Activated effector memory CD4-positive, alpha-beta T cell treated with Interleukin-2 at 50 U/mL for 16 hours (primary cell): ENCODE data around the gene COL8A1.
"Not testable (repeated sequence)": the region's sequence is repeated elsewhere in the genome, so short reads cannot be mapped to it uniquely, and the experiment has no call there.

Experiments
- DNase-seq: peaks from one replicate; pipeline ENCODE4 v3.0.0-alpha.2; 2020

COL8A1 gene

GRCh38 chr3:99817437-99818240 is 179.2 kb downstream of the COL8A1 start, which contains the start of gene CMSS1:
Gene CMSS1, plus strand, starts transcription at chr3:99817862.
- DNase-seq: peak; percentile 91

GRCh38 chr3:99818818-99819217 is 180.4 kb downstream of the COL8A1 start:
- DNase-seq: no peak

- no peak for DNase-seq
Observed at GRCh38 chr3:99823723-99824711, 185.6 kb downstream of the COL8A1 start.

- no peak for DNase-seq
Observed at GRCh38 chr3:99825004-99825640, 186.7 kb downstream of the COL8A1 start.

GRCh38 chr3:99829844-99830243 is 191.4 kb downstream of the COL8A1 start:
- no peak for DNase-seq

GRCh38 chr3:99833617-99834205 is 195.3 kb downstream of the COL8A1 start:
- DNase-seq: no peak

GRCh38 chr3:99834211-99834957 is 196.0 kb downstream of the COL8A1 start:
- no peak for DNase-seq

- no peak for DNase-seq
Observed at GRCh38 chr3:99836681-99837080, 198.3 kb downstream of the COL8A1 start.

- DNase-seq: no peak
Observed at GRCh38 chr3:99837715-99838114, 199.3 kb downstream of the COL8A1 start.

GRCh38 chr3:99838755-99839154 is 200.4 kb downstream of the COL8A1 start:
- no peak for DNase-seq

GRCh38 chr3:99839613-99840012 is 201.2 kb downstream of the COL8A1 start:
- DNase-seq: no peak

GRCh38 chr3:99841949-99842348 is 203.6 kb downstream of the COL8A1 start:
- not testable (repeated sequence) for DNase-seq

- DNase-seq: no peak
Observed at GRCh38 chr3:99842826-99843589, 204.6 kb downstream of the COL8A1 start.

- DNase-seq: no peak
Observed at GRCh38 chr3:99843590-99844258, 205.3 kb downstream of the COL8A1 start.

GRCh38 chr3:99845331-99845730 is 206.9 kb downstream of the COL8A1 start:
- DNase-seq: no peak

- no peak for DNase-seq
Observed at GRCh38 chr3:99845999-99846398, 207.6 kb downstream of the COL8A1 start.

- DNase-seq: no peak
Observed at GRCh38 chr3:99846477-99847160, 208.2 kb downstream of the COL8A1 start.

- no peak for DNase-seq
Observed at GRCh38 chr3:99848433-99848832, 210.0 kb downstream of the COL8A1 start.
